ENCODE data around the gene BBS12. TPM values are rescaled to one million over a fixed set of nuclear protein-coding genes. Genes with fewer than 3 reads are reported as not detected.

The BBS12 gene
- total and polyA plus RNA-seq, 4 donors = 1.6 to 6.7 (median 3.1) TPM

- ATAC-seq (ENCODE audit: insufficient read depth, low FRiP score) = no peak
- Histone ChIP-seq H3K9me3 (ENCODE audit: control insufficient read depth in 4 of 4, insufficient read depth in 3 of 4, low read length in 3 of 4) (no peaks in the 10 kb centered on the region), H3K4me1 (ENCODE audit: control insufficient read depth in 5 of 5, insufficient read depth in 5 of 5, low read length in 5 of 5) (no peaks in the 10 kb centered on the region), H3K27ac (ENCODE audit: low read depth in 1 of 2, low read length in 1 of 2) (no peak overlapping the region), H3K27me3 (ENCODE audit: control insufficient read depth in 3 of 3, insufficient read depth in 3 of 3, low read length in 2 of 3) (no peaks in the 10 kb centered on the region), H3K9ac (ENCODE audit: insufficient read depth in 1 of 2, low read length in 2 of 2) (no peak overlapping the region), H3K36me3 (ENCODE audit: control insufficient read depth in 4 of 4, insufficient read depth in 4 of 4, low read length in 4 of 4) (no peaks in the 10 kb centered on the region), H3K4me3 (no peak overlapping the region)
- DNase-seq = no peak
- TF ChIP-seq CTCF (IDR thresholded peaks at IDR 0.05; ENCODE audit: control extremely low read depth, extremely low read depth) = no peak
Observed at GRCh38 chr4:122772986-122773385, 40.5 kb downstream of the BBS12 start.

- no peak for TF ChIP-seq CTCF (IDR thresholded peaks at IDR 0.05; ENCODE audit: control extremely low read depth, extremely low read depth)
- DNase-seq = no peak
- H3K9me3 ChIP-seq (ENCODE audit: control insufficient read depth in 4 of 4, insufficient read depth in 3 of 4, low read length in 3 of 4) = no peaks in the 10 kb centered on the region
- no peak overlapping the region for H3K4me3 ChIP-seq
- no peak overlapping the region for H3K9ac ChIP-seq (ENCODE audit: insufficient read depth in 1 of 2, low read length in 2 of 2)
- H3K4me1 ChIP-seq (ENCODE audit: control insufficient read depth in 5 of 5, insufficient read depth in 5 of 5, low read length in 5 of 5) = no peaks in the 10 kb centered on the region
- peak overlapping the region in 1 of 2 donors; percentile 9 for H3K27ac ChIP-seq (ENCODE audit: low read depth in 1 of 2, low read length in 1 of 2)
- no peaks in the 10 kb centered on the region for H3K27me3 ChIP-seq (ENCODE audit: control insufficient read depth in 3 of 3, insufficient read depth in 3 of 3, low read length in 2 of 3)
- no peaks in the 10 kb centered on the region for H3K36me3 ChIP-seq (ENCODE audit: control insufficient read depth in 4 of 4, insufficient read depth in 4 of 4, low read length in 4 of 4)
- WGBS, 2 donors = 71 to 75% methylated on average over 3 of the region's 3 CpGs
- ATAC-seq (ENCODE audit: insufficient read depth, low FRiP score) = no peak
Observed at GRCh38 chr4:122775039-122775438, 42.5 kb downstream of the BBS12 start.

- Histone ChIP-seq H3K27ac (ENCODE audit: low read depth in 1 of 2, low read length in 1 of 2) (no peak overlapping the region), H3K27me3 (ENCODE audit: control insufficient read depth in 3 of 3, insufficient read depth in 3 of 3, low read length in 2 of 3) (no peaks in the 10 kb centered on the region), H3K9me3 (ENCODE audit: control insufficient read depth in 4 of 4, insufficient read depth in 3 of 4, low read length in 3 of 4) (no peaks in the 10 kb centered on the region), H3K9ac (ENCODE audit: insufficient read depth in 1 of 2, low read length in 2 of 2) (no peak overlapping the region), H3K4me1 (ENCODE audit: control insufficient read depth in 5 of 5, insufficient read depth in 5 of 5, low read length in 5 of 5) (no peaks in the 10 kb centered on the region), H3K36me3 (ENCODE audit: control insufficient read depth in 4 of 4, insufficient read depth in 4 of 4, low read length in 4 of 4) (no peaks in the 10 kb centered on the region), H3K4me3 (no peak overlapping the region)
- TF ChIP-seq CTCF (IDR thresholded peaks at IDR 0.05; ENCODE audit: control extremely low read depth, extremely low read depth) = no peak
- no peak for DNase-seq
- no peak for ATAC-seq (ENCODE audit: insufficient read depth, low FRiP score)
- WGBS, 2 donors = 94 to 95% methylated on average over 6 of the region's 6 CpGs
Observed at GRCh38 chr4:122775987-122776836, 43.7 kb downstream of the BBS12 start.
